K562 (cell line): Measurements from ENCODE around the gene SCAMP5. TPM values are rescaled to one million over a fixed set of nuclear protein-coding genes. Genes with fewer than 3 reads are reported as not detected.

Experiments used
- ATF1 ChIP-seq, 2 experiments: fragments of 450-650 bp in 1 of 2; IDR thresholded peaks; 2 replicates each; pipeline ENCODE4 v1.6.1; 2016; ENCODE audit warnings: missing compliant biosample characterization in 1 of 2, missing genetic modification characterization in 1 of 2
- CBX3 ChIP-seq, 2 experiments: IDR thresholded peaks; 1 replicate in 1 of 2; 2 replicates in 1 of 2; pipeline ENCODE4 v1.6.1; 2012; ENCODE audit warnings: inconsistent platforms in 2 of 2, low read length in 2 of 2, borderline replicate concordance in 1 of 2, control low read depth in 1 of 2
- DEAF1 ChIP-seq: fragments of 450-650 bp; formaldehyde crosslinking; IDR thresholded peaks from 2 replicates; pipeline ENCODE4 v1.4.0; 2020; ENCODE audit warnings: mild to moderate bottlenecking, moderate library complexity
- EP400 ChIP-seq: fragments of 450-650 bp; IDR thresholded peaks from 2 replicates; pipeline ENCODE4 v1.6.1; 2017; ENCODE audit warnings: antibody characterized with exemption, mild to moderate bottlenecking, moderate library complexity
- HCFC1 ChIP-seq: IDR thresholded peaks from 2 replicates; pipeline ENCODE4 v1.6.1; 2012; ENCODE audit warnings: low read depth, low read length, improper control_type of control experiment
- MYC ChIP-seq, 2 experiments: fragments of 250-450 bp in 1 of 2; sonication (Bioruptor Pico) in 1 of 2; IDR thresholded peaks; 2 replicates each; pipeline versions ENCODE4 v1.5.1 to v1.6.1; 2012 to 2021; ENCODE audit warnings: low read depth in 2 of 2, borderline replicate concordance in 1 of 2, improper control_type of control experiment in 1 of 2, low read length in 1 of 2, mild to moderate bottlenecking in 1 of 2, moderate library complexity in 1 of 2
- RBFOX2 ChIP-seq: fragments of 200-400 bp; formaldehyde crosslinking; IDR thresholded peaks from 2 replicates; pipeline ENCODE4 v1.6.1; 2017; ENCODE audit warnings: low read depth, mild to moderate bottlenecking, low read length, moderate library complexity
- SMC3 ChIP-seq: conservative IDR thresholded peaks from 2 replicates; pipeline ENCODE4 v1.6.1; 2011; ENCODE audit warnings: low read depth, low read length, improper control_type of control experiment; ENCODE audit not compliant: insufficient read depth
- SREBF1 ChIP-seq: fragments of 150-350 bp; IDR thresholded peaks from 2 replicates; pipeline ENCODE4 v1.6.1; 2014; ENCODE audit warnings: antibody characterized with exemption, low read depth, low read length, borderline replicate concordance
- SRF ChIP-seq, 2 experiments: fragments of 250-450, 450-650 bp in 1 of 2; sonication (Bioruptor Pico) in 1 of 2; sonication (generic) in 1 of 2; formaldehyde crosslinking; IDR thresholded peaks; 2 replicates each; pipeline versions ENCODE4 v1.5.0 to v1.5.1; 2020 to 2022; ENCODE audit warnings: mild to moderate bottlenecking in 1 of 2, missing genetic modification reagents in 1 of 2
- TAF15 ChIP-seq: fragments of 200-400 bp; formaldehyde crosslinking; IDR thresholded peaks from 2 replicates; pipeline ENCODE4 v1.6.1; 2017; ENCODE audit warnings: mild to moderate bottlenecking, low read depth, low read length, moderate library complexity
- TFE3 ChIP-seq: fragments of 450-650 bp; formaldehyde crosslinking; IDR thresholded peaks from 2 replicates; pipeline ENCODE4 v1.4.0; 2020; ENCODE audit warnings: mild to moderate bottlenecking, mixed read lengths
- TRIM24 ChIP-seq, 2 experiments: fragments of 450-650 bp; IDR thresholded peaks; 2 replicates each; pipeline ENCODE4 v1.6.1; 2016
- TSHZ1 ChIP-seq: fragments of 250-450 bp; sonication (Bioruptor Pico); IDR thresholded peaks from 2 replicates; pipeline ENCODE4 v1.4.0; 2020; ENCODE audit warnings: mild to moderate bottlenecking, moderate library complexity
- polyA plus RNA-seq, 8 experiments: library from polyadenylated mRNA; depleted of rRNA in 4 of 8; stranded (reverse) in 5 of 8; unstranded in 3 of 8; fragments of >200 nt; fragmentation: Nextera tagmentation in 2 of 8; fragmentation: Illumina TruSeq in 1 of 8; extraction: Ambion mirVana in 2 of 8; extraction: Trizol in 1 of 8; gene quantifications; 2 replicates each; pipeline versions ENCODE4 v1.2.1 to v1.2.3, GENCODE V29; 2011 to 2014; ENCODE audit warnings: inconsistent platforms in 1 of 8, missing spikeins in 1 of 8
- total RNA-seq, 7 experiments: library from RNA; depleted of rRNA in 6 of 7; stranded (reverse); fragments of >200 nt in 6 of 7; fragmentation: Illumina TruSeq in 2 of 7; extraction: Trizol in 2 of 7; gene quantifications; 2 replicates each; pipeline versions ENCODE4 v1.2.1 to v1.2.3, GENCODE V29; 2011 to 2021; ENCODE audit warnings: low replicate concordance in 1 of 7

The SCAMP5 gene
- total and polyA plus RNA-seq, 9 of the 15 experiments (the other 6 are each of a cell fraction or from before 2014, with no cell fraction given): 0.09 to 0.29 (median 0.19) TPM; not detected in 5

GRCh38 chr15:75029378-75030022 lies 34.1 kb downstream of the SCAMP5 start (continued):
- 0 out of 2 replicates have a peak, but pooled peaks have one; percentile 22 for TF ChIP-seq HCFC1
- TF ChIP-seq EP400: peak; percentile 35; the same call in 1 of the 2 replicates
- TF ChIP-seq DEAF1 (CRISPR knock-in tag): peak; percentile 94
- TF ChIP-seq TFE3 (CRISPR knock-in tag): peak; percentile 68
- TF ChIP-seq TSHZ1 (CRISPR knock-in tag): no peak
- TF ChIP-seq CBX3 (IDR thresholded peaks at IDR 0.05; ENCODE audit: borderline replicate concordance in 1 of 2, low read length in 2 of 2): 0 out of 3 replicates have a peak, but pooled peaks of 1 of the 2 experiments have one; percentile 31
- 0 out of 4 replicates have a peak, but pooled peaks of 1 of the 2 experiments have one; percentile 33 for TF ChIP-seq SRF (CRISPR knock-in tag; IDR thresholded peaks at IDR 0.05)
- no peak for TF ChIP-seq ATF1 (CRISPR knock-in tag; IDR thresholded peaks at IDR 0.05)
- TF ChIP-seq ATF1 (tag; IDR thresholded peaks at IDR 0.05): peak; percentile 39; the same call in 1 of the 2 replicates
- TF ChIP-seq TAF15: no peak
- TF ChIP-seq RBFOX2: peak; percentile 17; the same call in 1 of the 2 replicates
- TF ChIP-seq TRIM24 (IDR thresholded peaks at IDR 0.05): peak in 1 of 2 experiments; percentile 18; a peak in 1 of 4 replicates
- peak; percentile 87 for TF ChIP-seq MYC (IDR thresholded peaks at IDR 0.05; ENCODE audit: low read depth, low read length)
- TF ChIP-seq MYC (CRISPR knock-in tag; IDR thresholded peaks at IDR 0.05; ENCODE audit: borderline replicate concordance, low read depth): peak; percentile 45; the same call in 1 of the 2 replicates
- peak; percentile 99 for TF ChIP-seq SMC3
- TF ChIP-seq SREBF1: 0 out of 2 replicates have a peak, but pooled peaks have one; percentile 39
